HFFc6 (cell line): ENCODE measurements around the gene LRRC14B. TPM values are rescaled to one million over a fixed set of nuclear protein-coding genes. Genes with fewer than 3 reads are reported as not detected.

Source experiments
- DNase-seq: peaks from one replicate; pipeline ENCODE4 v3.0.0-alpha.2; 2018
- H3K27ac Mint-ChIP-seq: 2 replicates; pipeline ENCODE4 v1.8.0; 2020; ENCODE audit warnings: mild to moderate bottlenecking, mixed read lengths
- H3K27me3 Mint-ChIP-seq: 2 replicates; pipeline ENCODE4 v1.8.0; 2021; ENCODE audit warnings: mild to moderate bottlenecking, moderate library complexity, mixed read lengths; ENCODE audit not compliant: insufficient read depth
- H3K36me3 Mint-ChIP-seq: 2 replicates; pipeline ENCODE4 v1.8.0; 2021; ENCODE audit warnings: low read depth, mixed read lengths
- H3K4me1 Mint-ChIP-seq: 2 replicates; pipeline ENCODE4 v1.8.0; 2020; ENCODE audit warnings: low read depth, mixed read lengths
- H3K4me3 Mint-ChIP-seq: 2 replicates; pipeline ENCODE4 v1.8.0; 2020; ENCODE audit warnings: mild to moderate bottlenecking, moderate library complexity, mixed read lengths
- H3K9me3 Mint-ChIP-seq: 2 replicates; pipeline ENCODE4 v1.8.0; 2020; ENCODE audit warnings: mild to moderate bottlenecking, mixed read lengths
- total RNA-seq, 6 experiments: library from RNA; stranded (reverse); fragmentation: NEBNext Ultra II Directional; extraction: Animal tissue kit (Norgen Biotek cat#: 25700); gene quantifications; 2 replicates in 1 of 6; 3 replicates in 5 of 6; pipeline ENCODE4 v1.2.3, GENCODE V29; 2021
- TF ChIP-seq, protein P1 (sequence below): fragments of 200-600 bp; sonication (generic); IDR thresholded peaks from 2 replicates; pipeline ENCODE4 v1.5.0; 2021; ENCODE audit warnings: antibody characterized with exemption, mild to moderate bottlenecking

LRRC14B gene
- total RNA-seq, 6 experiments from 2014 or later: not detected

- Mint-ChIP-seq H3K36me3 (peaks cover 21% of the 10 kb centered on the region), H3K27ac (no peak overlapping the region), H3K9me3 (no peaks in the 10 kb centered on the region), H3K4me3 (no peak overlapping the region), H3K4me1 (peaks cover 24% of the 10 kb centered on the region), H3K27me3 (peaks cover 2% of the 10 kb centered on the region; the same call in 1 of the 2 replicates)
- TF ChIP-seq, protein P1, sequence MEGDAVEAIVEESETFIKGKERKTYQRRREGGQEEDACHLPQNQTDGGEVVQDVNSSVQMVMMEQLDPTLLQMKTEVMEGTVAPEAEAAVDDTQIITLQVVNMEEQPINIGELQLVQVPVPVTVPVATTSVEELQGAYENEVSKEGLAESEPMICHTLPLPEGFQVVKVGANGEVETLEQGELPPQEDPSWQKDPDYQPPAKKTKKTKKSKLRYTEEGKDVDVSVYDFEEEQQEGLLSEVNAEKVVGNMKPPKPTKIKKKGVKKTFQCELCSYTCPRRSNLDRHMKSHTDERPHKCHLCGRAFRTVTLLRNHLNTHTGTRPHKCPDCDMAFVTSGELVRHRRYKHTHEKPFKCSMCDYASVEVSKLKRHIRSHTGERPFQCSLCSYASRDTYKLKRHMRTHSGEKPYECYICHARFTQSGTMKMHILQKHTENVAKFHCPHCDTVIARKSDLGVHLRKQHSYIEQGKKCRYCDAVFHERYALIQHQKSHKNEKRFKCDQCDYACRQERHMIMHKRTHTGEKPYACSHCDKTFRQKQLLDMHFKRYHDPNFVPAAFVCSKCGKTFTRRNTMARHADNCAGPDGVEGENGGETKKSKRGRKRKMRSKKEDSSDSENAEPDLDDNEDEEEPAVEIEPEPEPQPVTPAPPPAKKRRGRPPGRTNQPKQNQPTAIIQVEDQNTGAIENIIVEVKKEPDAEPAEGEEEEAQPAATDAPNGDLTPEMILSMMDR: no peak
- no peak for DNase-seq
These were observed 12.7 kb downstream of the LRRC14B start for GRCh38 chr5:204001-204400.

- peaks cover 21% of the 10 kb centered on the region for H3K36me3 Mint-ChIP-seq
- H3K4me1 Mint-ChIP-seq: peaks cover 24% of the 10 kb centered on the region
- no peak overlapping the region for H3K4me3 Mint-ChIP-seq
- H3K9me3 Mint-ChIP-seq: no peaks in the 10 kb centered on the region
- TF ChIP-seq, protein P1: no peak
- peaks cover 2% of the 10 kb centered on the region; the same call in 1 of the 2 replicates for H3K27me3 Mint-ChIP-seq
- DNase-seq: no peak
- no peak overlapping the region for H3K27ac Mint-ChIP-seq
These were observed 13.2 kb downstream of the LRRC14B start for GRCh38 chr5:204462-204861.

DNA sequence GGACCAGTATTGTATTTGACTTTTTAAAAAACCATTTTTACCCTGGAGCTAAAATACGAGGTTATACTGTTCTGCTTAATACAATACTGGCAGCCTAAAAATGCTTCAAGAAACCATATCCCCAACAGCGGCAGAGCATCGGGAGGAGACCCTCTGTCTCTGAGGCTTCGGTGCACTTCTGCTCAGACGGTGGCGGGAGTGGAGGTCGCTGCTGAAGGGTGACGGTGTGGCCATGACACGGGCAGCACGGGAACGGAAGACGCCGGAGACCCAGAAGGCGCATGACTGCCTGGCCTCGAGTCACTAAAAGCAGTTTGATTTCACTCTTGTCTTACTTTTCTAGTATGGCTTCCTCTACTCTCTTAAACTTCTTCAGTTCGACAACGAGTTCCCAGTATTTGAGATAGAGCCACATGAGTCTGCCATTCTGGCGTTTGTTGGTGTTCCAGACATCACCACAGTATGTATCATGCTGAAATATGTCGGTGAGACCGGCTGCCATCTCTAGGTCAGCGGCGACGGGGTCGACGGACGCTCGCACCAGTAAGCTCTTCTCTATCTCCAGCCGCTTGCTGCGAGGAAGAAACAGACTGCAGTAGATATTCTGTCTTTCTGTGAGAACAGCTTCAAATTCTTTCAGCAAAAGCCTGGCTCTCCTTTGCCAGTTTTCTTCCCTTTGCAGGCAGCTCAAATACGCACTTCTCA, 13.8 kb downstream of the LRRC14B start:
- Mint-ChIP-seq H3K36me3 (peaks cover 24% of the 10 kb centered on the region), H3K9me3 (no peaks in the 10 kb centered on the region), H3K27me3 (peaks cover 2% of the 10 kb centered on the region; the same call in 1 of the 2 replicates), H3K27ac (no peak overlapping the region), H3K4me3 (no peak overlapping the region), H3K4me1 (peaks cover 24% of the 10 kb centered on the region)
- DNase-seq: no peak
- TF ChIP-seq, protein P1: no peak

- H3K9me3 Mint-ChIP-seq: no peaks in the 10 kb centered on the region
- H3K4me3 Mint-ChIP-seq: no peak overlapping the region
- H3K27ac Mint-ChIP-seq: no peak overlapping the region
- peaks cover 24% of the 10 kb centered on the region for H3K4me1 Mint-ChIP-seq
- H3K36me3 Mint-ChIP-seq: peaks cover 28% of the 10 kb centered on the region
- DNase-seq: no peak
- TF ChIP-seq, protein P1: no peak
- H3K27me3 Mint-ChIP-seq: peaks cover 2% of the 10 kb centered on the region; the same call in 1 of the 2 replicates
These were observed 15.1 kb downstream of the LRRC14B start for GRCh38 chr5:206406-206805.

DNA sequence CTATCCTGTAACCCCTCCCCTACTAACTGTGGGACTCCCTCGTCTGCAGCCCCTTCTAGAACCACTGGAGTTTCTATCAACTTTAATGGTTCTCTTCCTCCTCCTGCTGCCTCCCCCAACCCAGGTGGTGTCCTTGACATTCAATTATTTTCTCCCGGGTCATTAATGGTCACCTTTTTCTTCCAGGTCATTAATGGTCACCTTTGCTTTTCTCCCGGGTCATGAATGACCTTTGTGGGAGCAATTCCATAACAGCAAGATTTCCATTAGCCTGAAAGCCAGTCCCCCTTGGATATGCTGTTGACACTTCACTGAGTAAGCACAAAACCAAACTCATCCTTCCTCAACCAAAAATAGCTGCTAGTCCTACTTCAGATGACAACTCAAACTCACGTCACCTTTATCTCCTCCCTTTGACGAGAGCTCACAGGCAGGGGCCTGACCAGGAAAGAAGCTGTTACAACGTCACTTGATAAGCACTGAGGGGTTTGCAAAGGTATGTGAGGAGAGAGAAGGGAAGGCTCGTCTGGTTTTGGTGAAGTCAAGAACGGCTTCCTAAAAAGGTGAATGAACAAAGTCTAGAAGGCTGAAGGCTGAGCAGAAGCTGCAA, 15.7 kb downstream of the LRRC14B start:
- DNase-seq: no peak
- TF ChIP-seq, protein P1: no peak
- Mint-ChIP-seq H3K4me1 (peaks cover 24% of the 10 kb centered on the region), H3K36me3 (peaks cover 28% of the 10 kb centered on the region), H3K27ac (no peak overlapping the region), H3K4me3 (no peak overlapping the region), H3K27me3 (peaks cover 2% of the 10 kb centered on the region; the same call in 1 of the 2 replicates), H3K9me3 (no peaks in the 10 kb centered on the region)
